H1 (cell line): ENCODE data around the gene OSTN. TPM values are rescaled to one million over a fixed set of nuclear protein-coding genes. Genes with fewer than 3 reads are reported as not detected.

Experiments
- CTCF ChIA-PET: fragments of 300-600 bp; sonication (Branson Sonifier 250); formaldehyde crosslinking; loops from one replicate; lab custom pipeline; 2021; ENCODE audit not compliant: partially characterized antibody; lab: Charles Lee
- POLR2A ChIA-PET: fragments of 300-600 bp; sonication (Branson Sonifier 250); formaldehyde crosslinking; loops from one replicate; lab custom pipeline; 2021; ENCODE audit warnings: inconsistent platforms; ENCODE audit not compliant: partially characterized antibody; lab: Charles Lee
- DNase-seq, 2 experiments: peaks; one replicate each; pipeline versions ENCODE4 v3.0.0 to v3.0.0-alpha.2; 2010 to 2022; ENCODE audit warnings: low spot score in 2 of 2, low read depth in 1 of 2, mixed read lengths in 1 of 2
- FAIRE-seq: peaks from 2 replicates; lab custom pipeline; 2011; peaks lifted over from hg19 to GRCh38; lab: Jason Lieb, UNC
- H2AFZ ChIP-seq: 2 replicates; pipeline ENCODE4 v1.8.1; 2012; ENCODE audit warnings: low read length, inconsistent platforms
- H2AK5ac ChIP-seq: 2 replicates; pipeline ENCODE4 v1.6.1; 2013; ENCODE audit warnings: low read depth, low read length
- H2BK120ac ChIP-seq: replicated peaks from 2 replicates; pipeline ENCODE3; 2013; ENCODE audit warnings: low read depth, low read length, inconsistent platforms
- H2BK12ac ChIP-seq: 2 replicates; pipeline ENCODE4 v1.6.1; 2013; ENCODE audit warnings: low read depth, low read length
- H2BK15ac ChIP-seq: 2 replicates; pipeline ENCODE4 v1.6.1; 2013; ENCODE audit warnings: low read length
- H2BK20ac ChIP-seq: 2 replicates; pipeline ENCODE4 v1.6.1; 2013; ENCODE audit warnings: low read length
- H2BK5ac ChIP-seq: 2 replicates; pipeline ENCODE4 v1.6.1; 2013; ENCODE audit warnings: low read depth, low read length
- H3K14ac ChIP-seq: 2 replicates; pipeline ENCODE4 v1.6.1; 2013; ENCODE audit warnings: inconsistent platforms; ENCODE audit not compliant: insufficient read length
- H3K18ac ChIP-seq: 2 replicates; pipeline ENCODE4 v1.6.1; 2013; ENCODE audit warnings: low read length; ENCODE audit errors: extremely low read depth
- H3K23ac ChIP-seq: 2 replicates; pipeline ENCODE4 v1.6.1; 2013; ENCODE audit warnings: inconsistent platforms; ENCODE audit not compliant: insufficient read length
- H3K23me2 ChIP-seq: 2 replicates; pipeline ENCODE4 v1.6.1; 2013; ENCODE audit warnings: low read depth, low read length
- H3K27ac ChIP-seq: 2 replicates; pipeline ENCODE4 v1.6.1; 2011; ENCODE audit warnings: low read depth, low read length, inconsistent platforms
- H3K27me3 ChIP-seq, 4 experiments: replicated peaks in 1 of 4; 1 replicate in 1 of 4; 2 replicates in 3 of 4; pipeline versions ENCODE4 v1.6.1 to v1.8.1; 2011 to 2013; ENCODE audit warnings: low read length in 3 of 4, mild to moderate bottlenecking in 3 of 4, inconsistent platforms in 2 of 4, mixed read lengths in 2 of 4, moderate library complexity in 1 of 4; ENCODE audit not compliant: control insufficient read depth in 3 of 4, insufficient read depth in 3 of 4; ENCODE audit errors: extremely low read depth in 1 of 4
- H3K36me3 ChIP-seq, 4 experiments: 2 replicates each; pipeline versions ENCODE4 v1.6.1 to v1.8.1; 2011 to 2013; ENCODE audit warnings: mild to moderate bottlenecking in 4 of 4, low read length in 3 of 4, moderate library complexity in 2 of 4, control low read depth in 1 of 4, inconsistent platforms in 1 of 4; ENCODE audit not compliant: insufficient read depth in 4 of 4, control insufficient read depth in 2 of 4
- H3K4ac ChIP-seq: replicated peaks from 2 replicates; pipeline ENCODE3; 2013; ENCODE audit warnings: low read length, low read depth, mixed read lengths, inconsistent platforms; ENCODE audit not compliant: insufficient read length
- H3K4me1 ChIP-seq, 4 experiments: replicated peaks in 1 of 4; 1 replicate in 1 of 4; 2 replicates in 3 of 4; pipeline versions ENCODE4 v1.6.1 to v1.8.1; 2011 to 2013; ENCODE audit warnings: low read length in 3 of 4, inconsistent platforms in 2 of 4, mixed read lengths in 1 of 4; ENCODE audit not compliant: insufficient read depth in 4 of 4, control insufficient read depth in 3 of 4
- H3K4me2 ChIP-seq, 2 experiments: 2 replicates each; pipeline versions ENCODE4 v1.6.1 to v1.8.1; 2011 to 2013; ENCODE audit warnings: low read depth in 2 of 2, low read length in 2 of 2, control low read depth in 1 of 2, inconsistent platforms in 1 of 2, mild to moderate bottlenecking in 1 of 2; ENCODE audit not compliant: insufficient read depth in 1 of 2
- H3K4me3 ChIP-seq, 4 experiments: fragments of 200-600, 300-600 bp in 1 of 4; sonication (generic), shearing (Covaris generic), sonication (Bioruptor Twin) in 1 of 4; 2 replicates each; pipeline versions ENCODE4 v1.5.1 to v1.8.1; 2011 to 2016; ENCODE audit warnings: low read length in 4 of 4, low read depth in 3 of 4, control low read depth in 2 of 4, inconsistent platforms in 2 of 4, mild to moderate bottlenecking in 2 of 4, mixed read lengths in 1 of 4, moderate library complexity in 1 of 4; ENCODE audit not compliant: insufficient read depth in 2 of 4; ENCODE audit errors: extremely low read depth in 1 of 4
- H3K56ac ChIP-seq: replicated peaks from 2 replicates; pipeline ENCODE3; 2013; ENCODE audit warnings: low read depth, mild to moderate bottlenecking, mixed read lengths, low read length, inconsistent platforms; ENCODE audit not compliant: insufficient read length
- H3K79me1 ChIP-seq: 2 replicates; pipeline ENCODE4 v1.6.1; 2013; ENCODE audit warnings: low read depth, low read length, control low read depth
- H3K79me2 ChIP-seq, 2 experiments: 2 replicates each; pipeline versions ENCODE4 v1.6.1 to v1.8.1; 2012 to 2013; ENCODE audit warnings: low read length in 2 of 2, mild to moderate bottlenecking in 2 of 2, inconsistent platforms in 1 of 2; ENCODE audit not compliant: insufficient read depth in 2 of 2, control insufficient read depth in 1 of 2
- H3K9ac ChIP-seq, 4 experiments: replicated peaks in 1 of 4; 1 replicate in 1 of 4; 2 replicates in 3 of 4; pipeline versions ENCODE4 v1.6.1 to v1.8.1; 2011 to 2013; ENCODE audit warnings: low read depth in 3 of 4, low read length in 3 of 4, control low read depth in 2 of 4, mild to moderate bottlenecking in 2 of 4, moderate library complexity in 2 of 4, inconsistent platforms in 1 of 4; ENCODE audit errors: extremely low read depth in 1 of 4
- H3K9me3 ChIP-seq, 2 experiments: 2 replicates each; pipeline versions ENCODE4 v1.6.1 to v1.8.1; 2012 to 2013; ENCODE audit warnings: mild to moderate bottlenecking in 2 of 2, moderate library complexity in 2 of 2, control low read depth in 1 of 2, inconsistent platforms in 1 of 2, low read depth in 1 of 2, low read length in 1 of 2, mixed read lengths in 1 of 2; ENCODE audit not compliant: insufficient read depth in 2 of 2
- H4K20me1 ChIP-seq, 2 experiments: replicated peaks in 1 of 2; 2 replicates each; pipeline versions ENCODE3 to v1.8.1; 2011 to 2013; ENCODE audit warnings: inconsistent platforms in 2 of 2, low read length in 2 of 2, mild to moderate bottlenecking in 1 of 2; ENCODE audit not compliant: insufficient read depth in 2 of 2, control insufficient read depth in 1 of 2
- H4K5ac ChIP-seq: 2 replicates; pipeline ENCODE4 v1.6.1; 2013; ENCODE audit warnings: low read length, low read depth, mixed read lengths, inconsistent platforms; ENCODE audit not compliant: insufficient read length
- H4K8ac ChIP-seq: 2 replicates; pipeline ENCODE4 v1.8.0; 2013; ENCODE audit warnings: mild to moderate bottlenecking, moderate library complexity, low read length, inconsistent platforms; ENCODE audit not compliant: insufficient read depth; ENCODE audit errors: extremely low read depth
- H4K91ac ChIP-seq: replicated peaks from 2 replicates; pipeline ENCODE3; 2013; ENCODE audit warnings: low read length, mixed read lengths, inconsistent platforms; ENCODE audit not compliant: insufficient read length
- CHD2 ChIP-seq: IDR thresholded peaks from 2 replicates; pipeline ENCODE4 v1.6.1; 2012; ENCODE audit warnings: low read length, improper control_type of control experiment
- EGR1 ChIP-seq: IDR thresholded peaks from 2 replicates; pipeline ENCODE4 v1.6.1; 2011; ENCODE audit warnings: low read depth, low read length, borderline replicate concordance
- SRF ChIP-seq: IDR thresholded peaks from 2 replicates; pipeline ENCODE4 v1.6.1; 2011; ENCODE audit warnings: mild to moderate bottlenecking, low read depth, low read length, moderate library complexity
- WGBS, 2 experiments: shearing (Covaris generic) in 1 of 2; methylation state at CpG; one replicate each; pipeline versions ENCODE4 v1.1.6 to v1.1.7; 2013 to 2015; ENCODE audit warnings: low lambda C conversion rate in 2 of 2, mixed read lengths in 2 of 2, inconsistent platforms in 1 of 2, low coverage in 1 of 2, missing lambda C conversion rate in 1 of 2; ENCODE audit not compliant: insufficient replicate concordance in 2 of 2, insufficient coverage in 1 of 2, insufficient read length in 1 of 2; ENCODE audit errors: extremely low coverage in 1 of 2, missing lambda C conversion rate in 1 of 2; 5-methylcytosine and 5-hydroxymethylcytosine counted together
- polyA plus RNA-seq, 7 experiments: library from polyadenylated mRNA; depleted of rRNA in 3 of 7; stranded (reverse) in 5 of 7; unstranded in 2 of 7; fragments of >200 nt in 5 of 7; fragments of 200-250 nt in 2 of 7; gene quantifications; 1 replicate in 5 of 7; 2 replicates in 1 of 7; 4 replicates in 1 of 7; pipeline versions ENCODE4 v1.2.1 to v1.2.3, GENCODE V29; 2011 to 2013; ENCODE audit warnings: missing spikeins in 2 of 7, mixed read lengths in 2 of 7
- total RNA-seq: library from RNA; stranded (reverse); fragmentation: NEBNext Ultra II Directional; extraction: Animal tissue kit (Norgen Biotek cat#: 25700); gene quantifications from 2 replicates; pipeline ENCODE4 v1.2.1, GENCODE V29; 2021

Gene OSTN
- total and polyA plus RNA-seq, 2 of the 8 experiments (the other 6 are each of a cell fraction or from before 2014, with no cell fraction given), result not detected

GRCh38 chr3:191165802-191166201 lies 33.2 kb upstream of the OSTN start:
- no peak overlapping the region for H3K23ac ChIP-seq
- H3K4me2 ChIP-seq, result no peak overlapping the region
- no peak overlapping the region for H3K18ac ChIP-seq
- no peaks in the 10 kb centered on the region for H3K36me3 ChIP-seq
- CTCF ChIA-PET, result interaction anchor here (0.7 kb wide), 1 partner anchor 370 kb away, joined by 3 read pairs; no protein-coding TSS in a partner anchor
- H3K14ac ChIP-seq, result no peak overlapping the region
- no peak overlapping the region for H2BK5ac ChIP-seq
- no peaks in the 10 kb centered on the region for H3K27me3 ChIP-seq
- H3K4me3 ChIP-seq, result no peak overlapping the region
- no peaks in the 10 kb centered on the region for H3K4me1 ChIP-seq
- no peaks in the 10 kb centered on the region; the same call in 1 of the 2 replicates for H3K23me2 ChIP-seq
- no peak for TF ChIP-seq EGR1
- no peak for TF ChIP-seq CHD2
- TF ChIP-seq SRF, result no peak
- TF ChIP-seq, all 59 proteins: peak for 0
- no peak overlapping the region for H4K91ac ChIP-seq
- no peak overlapping the region for H2BK120ac ChIP-seq
- H2BK15ac ChIP-seq, result no peak overlapping the region
- H4K20me1 ChIP-seq, result no peaks in the 10 kb centered on the region
- FAIRE-seq (no peak), DNase-seq (no peak)
- no peak overlapping the region for H3K9ac ChIP-seq
- H2BK12ac ChIP-seq, result no peak overlapping the region
- H3K27ac ChIP-seq, result no peak overlapping the region
- H3K79me2 ChIP-seq, result no peaks in the 10 kb centered on the region
- H3K4ac ChIP-seq, result no peak overlapping the region
- H3K79me1 ChIP-seq, result no peaks in the 10 kb centered on the region
- POLR2A ChIA-PET, result no interaction called here
- no peak overlapping the region for H2BK20ac ChIP-seq
- H3K9me3 ChIP-seq, result no peaks in the 10 kb centered on the region
- no peak overlapping the region for H4K8ac ChIP-seq
- 94% methylated on average over 1 of the region's 1 CpG; no CpG with 5 or more reads in 1 of the 2 experiments for WGBS, 2 experiments
- no peak overlapping the region for H2AFZ ChIP-seq
- H2AK5ac ChIP-seq, result no peak overlapping the region
- H4K5ac ChIP-seq, result no peak overlapping the region
- no peak overlapping the region for H3K56ac ChIP-seq
